ENCODE results near the gene RIPK1.

Gene RIPK1

DNA sequence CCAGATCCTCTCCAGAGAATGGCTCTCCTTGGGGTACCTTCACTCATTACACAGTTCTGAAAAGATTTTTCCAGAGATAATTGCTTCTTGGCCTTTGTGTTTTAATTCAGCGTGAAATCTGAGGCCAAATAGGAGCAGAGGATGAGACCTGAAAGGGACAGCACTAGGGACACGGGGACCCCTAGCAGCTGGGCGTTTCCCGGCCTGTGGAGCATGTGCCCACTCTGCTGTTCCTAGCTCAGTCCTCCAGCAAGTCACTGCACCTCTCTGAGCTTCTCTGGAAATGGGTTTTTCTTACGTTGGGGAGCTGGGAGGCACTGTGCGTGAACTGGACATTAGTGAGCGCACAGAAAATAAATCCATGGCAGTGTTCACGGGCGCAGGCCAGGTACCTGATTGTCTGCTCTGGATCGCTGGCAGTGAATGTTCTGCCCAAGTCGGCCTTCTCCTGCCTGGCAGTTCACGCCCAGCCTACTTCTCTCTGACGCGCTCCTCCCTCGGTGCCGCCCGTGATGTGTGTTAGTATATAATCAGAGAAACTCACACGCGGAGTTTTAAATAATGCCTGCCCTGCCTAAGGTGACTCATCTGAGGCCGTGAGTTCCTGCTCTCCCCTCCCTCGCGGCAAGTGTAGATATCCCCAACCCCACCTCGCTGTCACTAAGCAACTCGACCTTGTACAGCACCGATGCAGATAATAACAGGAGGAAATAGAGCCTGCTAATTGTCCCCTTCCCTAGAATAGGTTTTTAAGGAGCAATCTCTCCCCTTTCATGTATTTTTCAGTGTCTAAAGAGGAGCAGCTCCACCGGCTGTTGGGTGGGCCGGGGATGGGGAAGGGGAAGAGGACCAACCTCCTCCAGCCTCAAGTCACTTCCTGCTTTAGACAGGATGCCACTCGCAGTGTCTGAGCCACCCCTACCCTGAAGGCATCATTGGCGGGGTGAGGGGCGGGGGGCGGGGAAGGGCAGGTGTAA, 91.8 kb downstream of the RIPK1 start:
- peak in 37 of 56 donors; percentile 10 to 81 (median 43) for DNase-seq

DNA sequence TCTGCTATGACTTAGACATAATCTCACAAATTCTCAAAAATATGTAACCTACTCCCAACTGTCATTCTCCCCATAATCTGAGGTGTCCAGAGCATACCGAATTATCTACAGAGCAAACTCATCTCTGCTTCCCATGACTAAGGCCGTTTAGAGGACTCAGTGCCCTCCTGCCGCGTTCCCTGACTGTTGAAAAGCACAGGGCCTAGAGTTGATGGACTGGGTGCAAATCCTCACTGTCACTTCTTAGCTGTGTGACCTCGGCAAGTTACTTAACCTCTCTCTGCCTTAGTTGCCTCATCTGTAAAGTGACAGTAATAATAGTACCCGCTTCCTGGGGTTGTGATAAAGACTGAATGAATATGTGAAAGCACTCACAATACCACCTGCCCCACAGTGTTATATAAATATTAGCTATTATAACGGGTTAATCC, 93.8 kb downstream of the RIPK1 start:
- DNase-seq, result no peak

GRCh38 chr6:3162565-3163247, 94.4 kb downstream of the RIPK1 start:
- DNase-seq, result peak in 50 of 56 donors; percentile 7 to 81 (median 56)

DNA sequence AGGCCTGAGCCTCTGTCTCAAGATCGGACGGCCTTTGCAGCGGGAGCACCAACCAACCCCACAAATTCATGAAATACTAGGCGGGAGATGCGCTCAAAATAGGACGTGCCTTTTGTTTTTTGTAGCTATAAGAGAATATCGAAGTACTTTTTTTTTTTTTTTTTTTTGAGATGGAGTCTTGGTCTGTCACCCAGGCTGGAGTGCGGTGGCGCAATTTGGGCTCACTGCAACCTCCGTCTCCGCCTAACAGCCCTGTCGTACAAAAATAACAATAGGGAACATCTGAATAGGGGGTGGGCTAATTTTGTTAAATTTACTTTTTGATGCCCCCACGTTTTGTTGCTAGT, 94.9 kb downstream of the RIPK1 start:
- DNase-seq, result peak in 1 of 56 donors; percentile 41

- DNase-seq, result no peak
Measured at GRCh38 chr6:3164388-3164787, 96.1 kb downstream of the RIPK1 start.
